Activated CD4-positive, alpha-beta T cell treated with anti-CD3 and anti-CD28 coated beads for 36 hours (primary cell): ENCODE measurements around the gene QSOX2. TPM values are rescaled to one million over a fixed set of nuclear protein-coding genes. Genes with fewer than 3 reads are reported as not detected.
A peak's percentile ranks its signal among the peaks of the same experiment; 100 is the strongest.

ENCODE experiments used
- ATAC-seq: fragments of 200-7000 bp; cut with Tn5 transposase; one replicate; pipeline ENCODE4 v1.10.0; 2021; ENCODE audit warnings: mild to moderate bottlenecking, moderate library complexity
- CTCF ChIA-PET: fragments of 350-600 bp; sonication (Branson Sonifier 250); formaldehyde crosslinking; loops from one replicate; lab custom pipeline; 2021; ENCODE audit warnings: antibody characterized with exemption; lab: Charles Lee
- POLR2A ChIA-PET: fragments of 350-600 bp; sonication (Branson Sonifier 250); formaldehyde crosslinking; loops from one replicate; lab custom pipeline; 2021; ENCODE audit warnings: antibody characterized with exemption, inconsistent platforms; lab: Charles Lee
- DNase-seq: peaks from one replicate; pipeline ENCODE4 v3.0.0-alpha.2; 2020
- H3K27ac Mint-ChIP-seq: one replicate; pipeline ENCODE4 v1.8.0; 2021; ENCODE audit warnings: mixed read lengths
- H3K27me3 Mint-ChIP-seq: one replicate; pipeline ENCODE4 v1.8.0; 2021; ENCODE audit warnings: mixed read lengths
- H3K36me3 Mint-ChIP-seq: one replicate; pipeline ENCODE4 v1.8.0; 2021; ENCODE audit warnings: low read depth, mixed read lengths
- H3K4me1 Mint-ChIP-seq: one replicate; pipeline ENCODE4 v1.8.0; 2021; ENCODE audit warnings: mixed read lengths
- H3K4me3 Mint-ChIP-seq: one replicate; pipeline ENCODE4 v1.8.0; 2021; ENCODE audit warnings: mild to moderate bottlenecking, moderate library complexity, mixed read lengths
- H3K9me3 Mint-ChIP-seq: one replicate; pipeline ENCODE4 v1.8.0; 2021; ENCODE audit warnings: low read depth, mixed read lengths
- intact Hi-C, 2 experiments: fragments of 100-400 bp; cut with DNase I in 1 of 2; cut with micrococcal nuclease in 1 of 2; formaldehyde crosslinking; loops; one replicate each; pipeline versions ENCODE4 v1.14.2 to v1.15.1; 2022 to 2024; cut with DNase I, micrococcal nuclease
- total RNA-seq, 2 experiments: library from RNA; stranded (reverse); gene quantifications; one replicate each; pipeline ENCODE4 v1.2.3, GENCODE V29; 2021

The QSOX2 gene
- total RNA-seq, 2 experiments from 2014 or later = 18.1 to 21.2 TPM

GRCh38 chr9:136170006-136170901 lies 75.4 kb downstream of the QSOX2 start:
- no peaks in the 10 kb centered on the region for H3K9me3 Mint-ChIP-seq
- DNase-seq (peak; percentile 80), ATAC-seq (peak; percentile 88)
- no peak overlapping the region for H3K27ac Mint-ChIP-seq
- intact Hi-C loops = loop anchor here (1.0 to 5.0 kb wide), 3 partner anchors 56 to 113 kb away; no protein-coding TSS in a partner anchor
- ChIA-PET CTCF (interaction anchor here (0.7 to 1.1 kb wide), 2 partner anchors 11 to 113 kb away, joined by 3 read pairs; no protein-coding TSS in a partner anchor), POLR2A (no interaction called here)
- H3K27me3 Mint-ChIP-seq = peaks cover 6% of the 10 kb centered on the region
- H3K4me1 Mint-ChIP-seq = no peaks in the 10 kb centered on the region
- no peak overlapping the region for H3K4me3 Mint-ChIP-seq
- no peaks in the 10 kb centered on the region for H3K36me3 Mint-ChIP-seq

- POLR2A ChIA-PET = no interaction called here
- no peak overlapping the region for H3K4me3 Mint-ChIP-seq
- ATAC-seq = no peak
These were observed 76.1 kb downstream of the QSOX2 start for GRCh38 chr9:136169495-136169894.

GRCh38 chr9:136163248-136163850 lies 82.3 kb downstream of the QSOX2 start:
- POLR2A ChIA-PET = no interaction called here
- Mint-ChIP-seq H3K27me3 (peaks cover 2% of the 10 kb centered on the region), H3K9me3 (peaks cover 2% of the 10 kb centered on the region), H3K4me1 (no peaks in the 10 kb centered on the region), H3K36me3 (no peaks in the 10 kb centered on the region), H3K4me3 (no peak overlapping the region), H3K27ac (no peak overlapping the region)
- intact Hi-C loops = no loop called here
- CTCF ChIA-PET = interaction anchor here (0.6 kb wide), 1 partner anchor 563 kb away, joined by 3 read pairs; no protein-coding TSS in a partner anchor
- ATAC-seq = no peak
- no peak for DNase-seq

More at GRCh38 chr9:136169495-136169894, 76.1 kb downstream of the QSOX2 start:
- intact Hi-C loops = no loop called here
- Mint-ChIP-seq H3K9me3 (no peaks in the 10 kb centered on the region), H3K36me3 (no peaks in the 10 kb centered on the region), H3K27ac (no peak overlapping the region), H3K4me1 (no peaks in the 10 kb centered on the region), H3K27me3 (peaks cover 6% of the 10 kb centered on the region)
- CTCF ChIA-PET = interaction anchor here (0.6 kb wide), 1 partner anchor 133 kb away, joined by 4 read pairs; no protein-coding TSS in a partner anchor
- DNase-seq = no peak

- Mint-ChIP-seq H3K27ac (no peak overlapping the region), H3K36me3 (no peaks in the 10 kb centered on the region), H3K27me3 (no peaks in the 10 kb centered on the region), H3K4me1 (no peaks in the 10 kb centered on the region), H3K9me3 (peaks cover 2% of the 10 kb centered on the region), H3K4me3 (no peak overlapping the region)
- POLR2A ChIA-PET = no interaction called here
- ATAC-seq (no peak), DNase-seq (no peak)
- CTCF ChIA-PET = interaction anchor here (1.4 kb wide), 1 partner anchor 7 kb away, joined by 5 read pairs; no protein-coding TSS in a partner anchor
- intact Hi-C loops = no loop called here
These were observed 84.5 kb downstream of the QSOX2 start for GRCh38 chr9:136160995-136161610.

GRCh38 chr9:136160381-136160841 lies 85.2 kb downstream of the QSOX2 start:
- POLR2A ChIA-PET = no interaction called here
- Mint-ChIP-seq H3K9me3 (peaks cover 2% of the 10 kb centered on the region), H3K36me3 (no peaks in the 10 kb centered on the region), H3K27ac (no peak overlapping the region), H3K4me1 (no peaks in the 10 kb centered on the region), H3K27me3 (no peaks in the 10 kb centered on the region), H3K4me3 (no peak overlapping the region)
- ATAC-seq (no peak), DNase-seq (no peak)
- intact Hi-C loops = no loop called here
- CTCF ChIA-PET = interaction anchor here (1.4 kb wide), 1 partner anchor 8 kb away, joined by 5 read pairs; no protein-coding TSS in a partner anchor

GRCh38 chr9:136159851-136160250 lies 85.8 kb downstream of the QSOX2 start:
- intact Hi-C loops = no loop called here
- no peak overlapping the region for H3K27ac Mint-ChIP-seq
- no peak overlapping the region for H3K4me3 Mint-ChIP-seq
- ChIA-PET CTCF (interaction anchor here (1.4 to 1.5 kb wide), 2 partner anchors 9 to 11 kb away, joined by 3 to 5 read pairs; no protein-coding TSS in a partner anchor), POLR2A (no interaction called here)
- no peaks in the 10 kb centered on the region for H3K4me1 Mint-ChIP-seq
- peaks cover 3% of the 10 kb centered on the region for H3K27me3 Mint-ChIP-seq
- no peak for ATAC-seq
- no peaks in the 10 kb centered on the region for H3K36me3 Mint-ChIP-seq
- DNase-seq = no peak
- H3K9me3 Mint-ChIP-seq = peaks cover 2% of the 10 kb centered on the region

GRCh38 chr9:136157477-136158265 lies 87.9 kb downstream of the QSOX2 start:
- intact Hi-C loops = no loop called here
- ChIA-PET CTCF (no interaction called here), POLR2A (no interaction called here)
- no peak for DNase-seq
- ATAC-seq = no peak
- Mint-ChIP-seq H3K36me3 (no peaks in the 10 kb centered on the region), H3K27ac (no peak overlapping the region), H3K4me1 (no peaks in the 10 kb centered on the region), H3K4me3 (no peak overlapping the region), H3K27me3 (peaks cover 3% of the 10 kb centered on the region), H3K9me3 (no peaks in the 10 kb centered on the region)

Other genes starting within 250 kb of the QSOX2 start
- 1 to 10 TPM; 4.2 to 5.2 TPM for gene NACC2, start 150.5 kb downstream of the QSOX2 start, total RNA-seq
- gene TMEM250, start 126.9 kb downstream of the QSOX2 start, total RNA-seq = 10 to 100 TPM; 25.4 to 28.8 TPM
- not detected for gene LHX3, start 40.7 kb downstream of the QSOX2 start, total RNA-seq
- under 1 TPM in 1 of 2 experiments, not detected in 1; 0.05 TPM for gene CCDC187, start 58.3 kb upstream of the QSOX2 start, total RNA-seq
- gene GPSM1, start 81.7 kb upstream of the QSOX2 start, total RNA-seq = 10 to 100 TPM in 1 of 2 experiments, 1 to 10 TPM in 1; 9.6 to 10.8 TPM
- 10 to 100 TPM; 11.7 to 12.8 TPM for gene DNLZ, start 117.9 kb upstream of the QSOX2 start, total RNA-seq
- gene CARD9, start 127.9 kb upstream of the QSOX2 start, total RNA-seq = 1 to 10 TPM in 1 of 2 experiments, under 1 TPM in 1; 0.98 to 1.1 TPM
- 10 to 100 TPM; 12.4 to 16.8 TPM for gene SNAPC4, start 154.4 kb upstream of the QSOX2 start, total RNA-seq
- 10 to 100 TPM; 57.2 to 67.7 TPM for gene ENTR1, start 164.8 kb upstream of the QSOX2 start, total RNA-seq
- 100 to 1,000 TPM in 1 of 2 experiments, 10 to 100 TPM in 1; 88.0 to 113 TPM for gene PMPCA, start 164.8 kb upstream of the QSOX2 start, total RNA-seq
- 10 to 100 TPM; 13.5 to 14.1 TPM for gene INPP5E, start 194.0 kb upstream of the QSOX2 start, total RNA-seq
- 10 to 100 TPM; 62.7 TPM for gene SEC16A, start 237.2 kb upstream of the QSOX2 start, total RNA-seq